HG03045 (cell line): ENCODE measurements around the gene SPATA21.

Experiments
- ATAC-seq: cut with Tn5 transposase; IDR thresholded peaks from one replicate; pipeline ENCODE4 v1.9.1; 2021; ENCODE audit warnings: mild to moderate bottlenecking, moderate library complexity; ENCODE audit not compliant: unreplicated experiment

Gene SPATA21

DNA sequence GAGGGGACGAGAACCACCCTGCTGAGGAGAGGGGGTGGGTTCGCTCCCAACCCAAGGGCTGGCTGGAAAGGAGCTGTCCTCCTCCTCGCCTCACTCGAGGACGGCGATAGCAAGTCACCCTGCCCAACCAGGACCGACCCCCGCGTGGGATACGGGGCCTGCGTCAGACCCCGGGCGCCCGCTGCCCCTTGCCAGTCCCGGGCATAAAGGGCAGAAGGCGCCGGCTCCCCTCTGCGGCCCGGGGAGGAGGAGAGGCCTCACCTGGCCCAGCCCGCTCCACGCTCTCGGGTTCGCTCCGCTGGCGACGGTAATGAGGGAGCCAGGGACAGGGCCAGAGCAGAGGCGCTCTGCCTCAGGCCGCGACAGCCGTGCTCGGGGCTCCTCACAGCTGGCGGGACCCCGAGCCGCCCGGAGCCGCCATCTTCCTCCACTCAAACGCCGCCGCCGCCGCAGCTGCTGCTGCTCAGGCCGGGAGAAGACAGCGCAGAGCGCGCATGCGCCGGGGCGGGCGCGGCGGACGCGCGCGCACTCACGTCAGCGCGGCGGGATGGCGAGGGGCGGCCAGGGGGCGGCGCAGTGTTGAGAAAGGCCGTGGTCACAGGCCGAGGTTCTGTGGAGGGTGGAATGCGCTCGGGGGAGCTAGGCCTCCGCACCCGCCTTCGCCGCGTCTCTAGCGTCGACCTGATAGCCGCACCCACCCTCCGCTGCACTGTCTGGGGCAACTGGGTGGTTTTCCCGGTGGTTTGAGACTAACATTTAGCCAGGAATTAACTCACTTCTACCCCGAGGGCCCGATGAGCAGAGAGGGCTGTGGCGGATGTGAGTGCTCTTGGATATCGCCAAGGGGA lies 85.0 kb downstream of the SPATA21 start, which contains the start of gene FBXO42:
Gene FBXO42, minus strand, starts transcription at position 487 of the 848 bp plus-strand sequence. CDS start 37,062 bp downstream, outside the sequence.
- ATAC-seq = peak; percentile 88

DNA sequence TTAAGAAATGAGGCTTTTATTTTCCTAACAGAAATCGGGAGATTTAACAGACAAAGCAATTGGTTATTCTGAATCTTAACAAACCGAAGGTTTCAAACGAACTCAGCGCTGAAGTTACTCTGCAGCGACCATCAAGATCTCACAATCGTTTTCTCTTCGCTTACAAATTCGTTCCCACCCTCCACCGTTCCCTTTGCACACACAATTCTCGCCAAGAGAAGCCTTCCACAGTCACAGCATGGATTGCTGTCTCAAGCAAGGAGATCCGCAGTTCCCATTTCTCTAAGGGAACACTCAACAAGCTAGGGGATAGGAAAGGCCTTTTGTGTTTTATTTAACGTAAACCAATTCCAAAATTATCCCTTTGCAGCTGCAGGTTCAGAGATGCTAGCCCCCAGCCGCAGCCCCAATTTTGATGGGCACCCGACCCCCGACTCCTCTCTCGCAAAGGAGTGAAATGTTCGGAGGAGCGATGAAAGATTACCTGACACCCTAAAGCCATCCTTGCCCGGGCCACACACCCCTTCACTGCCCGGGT lies 85.7 kb downstream of the SPATA21 start:
- ATAC-seq = no peak

GRCh38 chr1:16349847-16350406 lies 87.3 kb downstream of the SPATA21 start:
- ATAC-seq = no peak
